GM19023 (cell line): ENCODE data around the gene GJA3.

ENCODE experiments used
- ATAC-seq: cut with Tn5 transposase; IDR thresholded peaks from one replicate; pipeline ENCODE4 v1.9.1; 2021; ENCODE audit warnings: mild to moderate bottlenecking, moderate library complexity; ENCODE audit not compliant: unreplicated experiment

GJA3 gene

GRCh38 chr13:20185366-20186056, 24.7 kb upstream of the GJA3 start:
- ATAC-seq = no peak

DNA sequence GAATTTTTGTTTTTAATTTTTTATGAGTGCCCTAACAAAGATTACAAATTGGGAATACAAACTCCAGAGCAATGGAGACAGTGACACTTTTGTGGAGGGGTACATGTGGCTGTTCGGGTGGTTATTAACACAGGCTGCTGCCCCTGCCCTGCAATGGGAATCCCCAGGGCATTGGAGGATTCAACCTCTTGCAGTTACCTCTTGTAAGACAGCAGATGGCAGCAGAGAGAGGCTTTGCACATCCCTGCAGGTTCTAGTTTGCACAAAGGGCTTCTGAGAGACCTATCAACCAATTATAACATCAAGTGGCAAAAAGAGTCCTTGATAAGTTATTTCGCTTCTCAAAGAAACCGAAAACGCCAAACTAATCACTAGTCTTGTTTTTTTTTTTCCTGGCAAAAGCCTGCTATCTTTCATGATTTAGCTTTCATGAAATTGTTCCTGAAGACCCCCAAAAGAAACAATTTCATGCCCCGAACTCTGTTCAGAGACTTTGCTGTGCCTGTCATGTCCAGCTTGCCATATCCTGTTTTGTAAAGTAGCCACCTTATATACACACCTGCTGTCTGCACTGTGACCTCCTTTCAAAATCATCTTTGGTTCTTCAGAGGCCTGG, 21.5 kb upstream of the GJA3 start:
- ATAC-seq = peak; percentile 83

GRCh38 chr13:20181188-20181587, 20.3 kb upstream of the GJA3 start:
- no peak for ATAC-seq

GRCh38 chr13:20178156-20178555, 17.3 kb upstream of the GJA3 start:
- no peak for ATAC-seq

GRCh38 chr13:20177049-20177831, 16.4 kb upstream of the GJA3 start:
- no peak for ATAC-seq

GRCh38 chr13:20175907-20176652, 15.2 kb upstream of the GJA3 start:
- ATAC-seq = no peak

GRCh38 chr13:20175406-20175794, 14.5 kb upstream of the GJA3 start:
- ATAC-seq = no peak

DNA sequence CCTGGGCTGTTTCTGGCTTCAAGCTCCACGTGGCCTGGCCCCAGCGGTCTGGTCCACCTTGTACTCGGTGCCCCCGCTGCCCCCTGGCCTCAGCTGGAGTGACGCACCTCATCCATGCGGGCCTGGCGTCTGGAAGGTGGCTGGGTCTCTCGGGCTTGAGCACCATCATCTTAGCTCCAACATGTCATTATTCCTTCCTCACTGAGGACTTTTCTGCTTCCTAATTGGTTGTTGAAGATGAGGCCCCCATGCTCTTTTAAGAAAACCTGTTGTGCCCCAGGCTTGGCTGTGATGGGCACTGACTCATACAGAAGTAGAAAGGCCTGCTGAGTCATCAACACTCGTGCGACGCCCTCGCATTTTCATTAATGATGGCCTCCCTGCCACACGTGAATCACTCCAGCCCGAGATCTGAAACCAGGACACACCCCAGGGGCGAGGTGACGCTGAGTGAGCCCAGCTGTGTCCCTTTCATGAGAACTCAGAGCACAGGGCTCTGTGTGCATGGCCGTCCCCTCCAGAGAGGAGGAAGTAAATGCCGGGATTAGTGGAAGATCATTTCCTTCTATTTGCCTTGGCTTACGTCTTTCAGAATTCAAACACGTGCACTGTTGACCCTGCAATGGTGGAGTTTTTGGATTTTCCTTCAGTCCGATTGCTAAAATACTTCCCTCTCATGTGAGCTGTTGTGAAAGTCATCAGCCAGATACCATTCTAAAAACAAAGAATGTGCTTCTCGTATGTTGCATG, 14.0 kb upstream of the GJA3 start:
- peak; percentile 85 for ATAC-seq

DNA sequence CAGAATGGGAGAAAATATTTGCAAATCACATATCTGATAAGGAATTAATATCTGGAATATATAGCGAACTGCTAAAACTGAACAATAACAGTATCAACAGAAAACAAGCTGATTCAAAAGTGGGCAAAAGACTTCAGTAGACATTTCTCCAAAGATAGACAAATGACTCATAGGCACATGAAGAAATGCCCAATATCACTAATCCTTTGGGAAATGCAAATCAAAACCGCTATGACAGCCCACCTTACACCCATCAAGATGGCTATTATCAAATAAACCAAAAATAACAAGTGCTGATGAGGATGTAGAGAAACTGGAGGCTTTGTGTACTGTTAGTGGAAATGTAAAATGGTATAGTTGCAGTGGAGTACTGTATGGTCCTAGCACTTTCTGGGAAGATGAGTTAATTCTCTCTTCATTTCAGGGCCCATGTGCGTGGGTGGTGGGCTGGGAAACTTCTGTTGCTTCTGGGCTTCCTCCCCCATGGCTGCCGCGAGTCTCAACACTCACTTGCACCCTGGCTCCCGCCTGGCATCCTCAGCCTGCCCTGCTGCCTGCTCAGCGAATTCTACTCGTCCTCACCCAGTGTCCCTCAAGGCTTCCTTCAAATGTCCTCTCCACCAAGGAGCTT, 12.4 kb upstream of the GJA3 start:
- no peak for ATAC-seq

DNA sequence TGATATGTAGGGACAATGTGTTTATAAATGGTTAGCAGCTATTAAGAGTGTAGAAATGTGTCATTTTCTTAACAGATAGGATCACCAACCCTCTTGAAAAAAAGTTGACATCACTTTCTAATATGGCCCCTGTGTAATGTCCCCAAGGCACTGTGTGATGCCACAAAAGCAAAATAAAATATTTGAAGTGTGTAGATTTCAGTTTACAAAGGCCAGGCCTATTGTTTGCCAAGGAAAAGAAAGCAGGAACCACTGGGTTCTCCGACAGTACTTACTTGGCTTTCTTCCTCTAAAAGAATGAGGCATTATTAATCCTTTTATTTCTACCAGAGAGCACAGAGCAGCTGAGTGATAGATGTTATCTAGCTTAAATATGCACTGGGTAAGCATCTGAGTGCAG, 10.5 kb upstream of the GJA3 start:
- ATAC-seq = no peak

- no peak for ATAC-seq
Observed at GRCh38 chr13:20170921-20171320, 10.1 kb upstream of the GJA3 start.

DNA sequence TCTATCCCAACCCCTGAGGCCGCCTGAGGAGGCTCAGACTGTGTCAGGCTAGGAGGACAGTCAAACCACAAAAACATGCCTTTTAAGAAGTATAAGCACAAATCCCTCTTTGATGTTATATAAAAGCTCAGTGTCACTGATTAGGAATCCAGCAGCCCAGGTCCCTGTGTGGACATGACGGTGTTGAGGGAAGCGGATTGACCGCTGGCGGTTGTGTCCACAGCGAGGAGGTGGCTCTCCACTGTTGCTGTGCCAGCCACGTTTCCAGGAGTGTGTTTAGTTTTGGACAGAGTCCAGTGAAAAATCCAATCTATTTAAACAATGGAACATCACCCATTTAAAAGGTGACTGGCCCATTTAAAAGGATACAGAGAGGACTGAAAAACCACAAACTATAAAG, 7.5 kb upstream of the GJA3 start:
- no peak for ATAC-seq

DNA sequence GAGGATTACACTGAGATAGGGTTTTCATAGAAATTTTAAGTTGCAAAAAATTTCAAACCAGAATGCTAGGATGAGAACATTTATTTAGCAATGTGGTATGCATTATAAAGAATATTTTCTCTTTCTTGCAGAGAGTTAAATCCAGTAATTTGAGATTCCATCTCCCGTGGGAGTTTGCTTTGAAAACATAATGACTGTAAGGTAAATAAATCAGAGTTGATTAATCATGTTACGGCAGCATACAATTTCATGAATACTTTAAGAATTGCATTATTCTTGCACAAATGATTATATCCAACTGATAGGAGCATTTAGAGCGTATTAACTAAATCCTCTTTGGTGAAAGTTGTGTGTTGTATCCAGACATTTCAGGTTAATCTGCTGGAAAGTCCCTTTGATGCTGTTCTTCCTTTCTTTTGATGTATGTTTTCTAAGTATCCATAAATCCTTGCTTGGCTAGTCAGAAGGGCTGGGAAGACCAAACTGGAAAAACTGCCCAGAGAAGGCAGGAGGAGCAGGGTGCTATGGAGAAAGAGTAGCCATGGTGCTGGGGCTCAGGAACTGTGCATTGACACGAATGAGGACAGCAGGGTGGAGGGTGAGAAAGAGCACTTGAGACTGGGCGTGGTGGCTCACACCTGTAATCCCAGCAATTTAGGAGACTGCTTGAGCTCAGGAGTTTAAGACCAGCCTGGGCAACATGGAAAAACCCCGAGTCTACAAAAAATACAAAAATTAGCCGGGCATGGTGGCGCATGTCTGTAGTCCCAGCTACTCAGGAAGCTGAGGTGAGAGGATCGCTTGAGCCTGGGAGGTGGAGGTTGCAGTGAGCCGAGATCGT, 4.8 kb upstream of the GJA3 start:
- no peak for ATAC-seq

GRCh38 chr13:20161951-20162300, 1.1 kb upstream of the GJA3 start:
- no peak for ATAC-seq

DNA sequence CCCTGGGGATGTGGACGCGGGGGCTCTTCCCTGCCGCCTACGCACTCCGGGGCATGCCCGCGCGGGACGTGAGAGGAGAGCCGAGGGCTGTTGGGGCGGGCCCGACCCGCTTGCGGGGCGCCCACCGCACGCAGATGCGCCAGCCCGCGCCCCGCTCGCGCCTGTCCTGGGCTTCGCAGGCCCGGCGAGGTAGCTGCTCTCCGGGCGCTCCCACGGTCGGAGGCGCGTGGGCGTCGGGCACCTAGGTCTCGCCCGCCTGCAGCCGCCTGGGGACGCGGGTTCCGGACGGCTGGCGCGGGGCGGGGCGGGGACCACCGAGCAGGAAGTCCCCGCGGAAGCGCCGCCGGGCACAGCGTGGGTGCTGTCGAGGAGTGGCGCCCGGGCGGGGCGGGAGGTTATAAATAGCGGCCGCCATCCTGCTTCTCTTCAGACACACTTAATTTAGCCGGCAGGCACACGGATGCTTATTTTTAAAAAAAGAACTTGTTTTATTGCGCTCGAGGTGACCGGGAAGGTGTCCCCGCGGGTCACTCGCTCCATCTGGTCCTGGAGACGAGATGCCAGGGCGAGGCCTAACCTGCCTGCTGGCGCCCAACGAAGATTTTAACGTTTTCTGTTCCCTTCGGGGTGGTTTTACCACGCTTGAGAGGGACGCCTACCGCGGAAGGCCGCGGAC, 561 bp upstream of the GJA3 start:
- peak; percentile 55 for ATAC-seq

GRCh38 chr13:20159646-20160305, 1.1 kb downstream of the GJA3 start:
- ATAC-seq = no peak

- no peak for ATAC-seq
Observed at GRCh38 chr13:20157151-20157796, 3.6 kb downstream of the GJA3 start.

DNA sequence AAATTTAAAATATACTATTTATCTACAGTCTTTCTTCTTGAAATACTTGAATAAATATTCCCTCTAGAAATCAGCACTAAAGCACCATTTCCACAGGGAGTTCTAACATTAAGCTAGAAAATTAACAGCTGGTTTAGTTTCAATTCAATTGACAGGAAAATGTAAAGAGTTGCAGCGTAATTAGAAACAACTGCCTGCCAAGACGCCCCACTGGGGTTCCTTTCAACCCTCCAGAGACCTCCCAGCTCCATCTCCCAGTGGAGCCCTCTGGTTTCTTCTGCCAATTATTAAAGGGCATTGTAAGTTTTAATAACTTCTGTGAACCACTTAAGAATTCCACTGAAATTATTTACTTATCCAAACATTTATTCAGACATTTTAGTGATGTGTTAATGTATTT, 4.2 kb downstream of the GJA3 start:
- ATAC-seq = no peak
